ENCODE data around the gene C12orf56.
A peak's percentile ranks its signal among the peaks of the same experiment; 100 is the strongest.

C12orf56 gene

GRCh38 chr12:64407342-64408223 lies 17.0 kb upstream of the C12orf56 start:
- no peaks in the 10 kb centered on the region for H3K9me3 ChIP-seq (ENCODE audit: control insufficient read depth, low read length)
- WGBS = 81% methylated on average over 7 of the region's 9 CpGs

GRCh38 chr12:64404470-64405256 lies 14.1 kb upstream of the C12orf56 start:
- peak overlapping the region in 1 of 2 experiments; percentile 98 for H3K14ac ChIP-seq (ENCODE audit: low read length in 2 of 2)
- peak overlapping the region; percentile 100 for H4K8ac ChIP-seq (ENCODE audit: low read length)
- peak; percentile 92 for DNase-seq
- H3K79me1 ChIP-seq (replicated peaks; ENCODE audit: low read length, poor library complexity, severe bottlenecking) = peaks cover 3% of the 10 kb centered on the region
- H2AFZ ChIP-seq (ENCODE audit: low read depth, low read length) = peak overlapping the region; percentile 33
- peak overlapping the region; percentile 94 for H2BK15ac ChIP-seq (ENCODE audit: low read depth, poor library complexity, severe bottlenecking)
- WGBS = under 1% methylated on average over 61 of the region's 78 CpGs
- peak overlapping the region; percentile 37 for H3K4me2 ChIP-seq (ENCODE audit: low read length, poor library complexity, severe bottlenecking)
- H3K9ac ChIP-seq (ENCODE audit: low read length) = peak overlapping the region; percentile 99
- H3K4ac ChIP-seq (ENCODE audit: low read depth in 1 of 2, low read length in 2 of 2) = peak overlapping the region; percentile 90 to 96
- peak overlapping the region in 1 of 2 experiments; percentile 63 for H3K23ac ChIP-seq (ENCODE audit: low read length in 2 of 2)
- no peaks in the 10 kb centered on the region for H3K27me3 ChIP-seq (ENCODE audit: control insufficient read depth in 1 of 2, insufficient read depth in 1 of 2, low read length in 2 of 2)
- peak overlapping the region; percentile 93 to 94 for H3K4me3 ChIP-seq (ENCODE audit: insufficient read depth in 1 of 2, low read depth in 1 of 2, low read length in 2 of 2)
- peaks cover 0 to 1% of the 10 kb centered on the region in 2 experiments for H3K36me3 ChIP-seq (ENCODE audit: control insufficient read depth in 1 of 2, insufficient read depth in 2 of 2, low read depth in 1 of 2, low read length in 2 of 2)
- peak overlapping the region; percentile 90 for H3K27ac ChIP-seq (ENCODE audit: low read length, poor library complexity, severe bottlenecking)
- no peaks in the 10 kb centered on the region for H3K9me3 ChIP-seq (ENCODE audit: control insufficient read depth, low read length)
- H3K18ac ChIP-seq (ENCODE audit: low read depth in 1 of 2, low read length in 2 of 2) = peak overlapping the region; percentile 99 to 100
- H4K91ac ChIP-seq (ENCODE audit: low read length) = peak overlapping the region; percentile 100
- peak overlapping the region; percentile 92 for H2BK120ac ChIP-seq (ENCODE audit: low read depth, low read length)
- H2BK12ac ChIP-seq (ENCODE audit: low read length in 2 of 2) = peak overlapping the region in 1 of 2 experiments; percentile 2
- H2AK5ac ChIP-seq (ENCODE audit: low read length, severe bottlenecking) = no peak overlapping the region
- H2BK5ac ChIP-seq (ENCODE audit: low read depth, low read length, poor library complexity, severe bottlenecking) = peak overlapping the region; percentile 92
- peaks cover 7% of the 10 kb centered on the region for H3K4me1 ChIP-seq (ENCODE audit: control insufficient read depth, insufficient read depth, low read depth, low read length)

More at GRCh38 chr12:64407342-64408223, 17.0 kb upstream of the C12orf56 start:
- Histone ChIP-seq H2BK120ac (ENCODE audit: low read depth, low read length) (no peak overlapping the region), H2BK15ac (ENCODE audit: low read depth, poor library complexity, severe bottlenecking) (no peak overlapping the region), H2AFZ (ENCODE audit: low read depth, low read length) (no peak overlapping the region), H3K4me2 (ENCODE audit: low read length, poor library complexity, severe bottlenecking) (no peak overlapping the region), H3K4me3 (ENCODE audit: insufficient read depth in 1 of 2, low read depth in 1 of 2, low read length in 2 of 2) (no peak overlapping the region), H3K4me1 (ENCODE audit: control insufficient read depth, insufficient read depth, low read depth, low read length) (peaks cover 8% of the 10 kb centered on the region), H3K36me3 (ENCODE audit: control insufficient read depth in 1 of 2, insufficient read depth in 2 of 2, low read depth in 1 of 2, low read length in 2 of 2) (peaks cover 4 to 29% of the 10 kb centered on the region in 2 experiments), H2BK12ac (ENCODE audit: low read length in 2 of 2) (no peak overlapping the region), H3K27ac (ENCODE audit: low read length, poor library complexity, severe bottlenecking) (no peak overlapping the region), H3K79me1 (replicated peaks; ENCODE audit: low read length, poor library complexity, severe bottlenecking) (peaks cover 4% of the 10 kb centered on the region), H2AK5ac (ENCODE audit: low read length, severe bottlenecking) (no peak overlapping the region), H2BK5ac (ENCODE audit: low read depth, low read length, poor library complexity, severe bottlenecking) (no peak overlapping the region), H4K91ac (ENCODE audit: low read length) (no peak overlapping the region), H4K8ac (ENCODE audit: low read length) (no peak overlapping the region), H3K18ac (ENCODE audit: low read depth in 1 of 2, low read length in 2 of 2) (no peak overlapping the region), H3K14ac (ENCODE audit: low read length in 2 of 2) (no peak overlapping the region), H3K4ac (ENCODE audit: low read depth in 1 of 2, low read length in 2 of 2) (no peak overlapping the region), H3K9ac (ENCODE audit: low read length) (no peak overlapping the region), H3K27me3 (ENCODE audit: control insufficient read depth in 1 of 2, insufficient read depth in 1 of 2, low read length in 2 of 2) (no peaks in the 10 kb centered on the region), H3K23ac (ENCODE audit: low read length in 2 of 2) (no peak overlapping the region)
- DNase-seq = no peak

- Histone ChIP-seq H3K9ac (ENCODE audit: low read length) (peak within 1 kb of the TSS; percentile 99), H3K9me3 (ENCODE audit: control insufficient read depth, low read length) (no peaks in the 10 kb centered on the region), H2BK120ac (ENCODE audit: low read depth, low read length) (peak within 1 kb of the TSS; percentile 92), H2BK15ac (ENCODE audit: low read depth, poor library complexity, severe bottlenecking) (peak within 1 kb of the TSS; percentile 94), H4K91ac (ENCODE audit: low read length) (peak within 1 kb of the TSS; percentile 100), H3K36me3 (ENCODE audit: control insufficient read depth in 1 of 2, insufficient read depth in 2 of 2, low read depth in 1 of 2, low read length in 2 of 2) (no peaks in the 10 kb centered on the region), H3K14ac (ENCODE audit: low read length in 2 of 2) (peak within 1 kb of the TSS in 1 of 2 experiments; percentile 98), H3K18ac (ENCODE audit: low read depth in 1 of 2, low read length in 2 of 2) (peak within 1 kb of the TSS; percentile 99 to 100), H2BK12ac (ENCODE audit: low read length in 2 of 2) (peak within 1 kb of the TSS in 1 of 2 experiments; percentile 2), H3K27me3 (ENCODE audit: control insufficient read depth in 1 of 2, insufficient read depth in 1 of 2, low read length in 2 of 2) (no peaks in the 10 kb centered on the region), H3K4ac (ENCODE audit: low read depth in 1 of 2, low read length in 2 of 2) (peak within 1 kb of the TSS; percentile 90 to 96), H2AFZ (ENCODE audit: low read depth, low read length) (peak within 1 kb of the TSS; percentile 33), H3K27ac (ENCODE audit: low read length, poor library complexity, severe bottlenecking) (peak within 1 kb of the TSS; percentile 90), H3K4me1 (ENCODE audit: control insufficient read depth, insufficient read depth, low read depth, low read length) (peaks cover 7% of the 10 kb centered on the region), H4K8ac (ENCODE audit: low read length) (peak within 1 kb of the TSS; percentile 100), H3K4me3 (ENCODE audit: insufficient read depth in 1 of 2, low read depth in 1 of 2, low read length in 2 of 2) (peak within 1 kb of the TSS; percentile 93 to 94), H2BK5ac (ENCODE audit: low read depth, low read length, poor library complexity, severe bottlenecking) (peak within 1 kb of the TSS; percentile 92), H3K23ac (ENCODE audit: low read length in 2 of 2) (peak within 1 kb of the TSS in 1 of 2 experiments; percentile 63), H3K79me1 (replicated peaks; ENCODE audit: low read length, poor library complexity, severe bottlenecking) (peaks cover 3% of the 10 kb centered on the region), H2AK5ac (ENCODE audit: low read length, severe bottlenecking) (no peak within 1 kb of the TSS), H3K4me2 (ENCODE audit: low read length, poor library complexity, severe bottlenecking) (peak within 1 kb of the TSS; percentile 37)
- peak; percentile 97 for DNase-seq
- WGBS = 15% methylated on average over 49 of the region's 60 CpGs
Measured at GRCh38 chr12:64403707-64404469, 13.3 kb upstream of the C12orf56 start, which contains the start of gene XPOT. XPOT (plus strand) TSS chr12:64404392; CDS start chr12:64410036, 5,644 bp downstream.

All from mesenchymal stem cell (in vitro differentiated cells and primary cell).